Smooth muscle cell of the umbilical artery (primary cell): ENCODE data around the gene AAK1. TPM values are rescaled to one million over a fixed set of nuclear protein-coding genes. Genes with fewer than 3 reads are reported as not detected.

Experiments
- total RNA-seq: library from RNA; depleted of rRNA; stranded (reverse); fragments of >200 nt; gene quantifications from 2 replicates; pipeline ENCODE4 v1.2.3, GENCODE V29; 2014

AAK1 gene
- 36.5 and 59.6 TPM in 2 replicates for total RNA-seq

DNA sequence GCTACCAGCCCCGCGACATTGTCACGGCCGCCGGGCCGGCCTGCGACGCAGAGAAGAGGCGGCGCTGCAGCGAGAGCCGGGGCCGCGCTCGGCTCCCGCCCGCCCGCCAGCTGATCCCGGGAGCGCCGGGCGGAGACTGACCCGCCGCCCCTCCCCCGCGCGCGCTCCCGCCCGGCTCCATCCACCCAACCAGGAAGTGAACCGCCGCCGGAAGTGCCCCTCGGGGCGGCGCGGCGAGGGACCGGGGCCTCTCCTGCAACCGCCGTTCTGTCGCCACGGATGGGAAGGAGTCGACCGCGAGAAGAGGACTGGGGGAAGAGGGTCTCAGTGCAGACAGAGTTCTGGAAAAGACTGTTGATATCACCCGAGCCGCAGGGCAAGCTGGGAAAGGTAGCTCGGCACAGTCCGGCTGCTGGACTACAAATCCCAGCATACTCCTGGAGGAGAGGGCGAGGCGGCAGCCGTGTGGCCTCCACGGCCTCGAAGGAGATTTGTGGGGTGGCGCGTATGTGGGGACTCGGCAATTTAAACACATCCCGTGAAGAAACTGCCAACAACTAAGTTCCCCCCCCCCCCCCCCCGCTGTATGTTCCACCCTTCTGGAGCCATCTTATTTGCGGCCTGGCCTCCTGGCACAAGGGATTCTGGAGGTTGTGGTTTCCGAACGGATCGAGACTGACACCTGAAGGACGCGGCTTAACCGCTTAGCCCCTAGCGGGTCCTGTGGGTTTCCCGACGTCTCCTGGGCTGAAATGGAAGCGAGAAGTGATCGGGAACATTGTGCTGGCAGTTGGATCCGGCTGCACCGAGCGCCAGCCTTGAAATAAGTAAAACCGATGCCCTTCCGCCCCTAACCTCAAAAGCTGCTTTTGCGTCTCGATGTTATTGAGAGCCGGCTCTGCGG is at the start of gene AAK1:
TSS of gene AAK1 (minus strand) at position 138 of the 904 bp plus-strand sequence. CDS start 699 bp downstream, outside the sequence.

DNA sequence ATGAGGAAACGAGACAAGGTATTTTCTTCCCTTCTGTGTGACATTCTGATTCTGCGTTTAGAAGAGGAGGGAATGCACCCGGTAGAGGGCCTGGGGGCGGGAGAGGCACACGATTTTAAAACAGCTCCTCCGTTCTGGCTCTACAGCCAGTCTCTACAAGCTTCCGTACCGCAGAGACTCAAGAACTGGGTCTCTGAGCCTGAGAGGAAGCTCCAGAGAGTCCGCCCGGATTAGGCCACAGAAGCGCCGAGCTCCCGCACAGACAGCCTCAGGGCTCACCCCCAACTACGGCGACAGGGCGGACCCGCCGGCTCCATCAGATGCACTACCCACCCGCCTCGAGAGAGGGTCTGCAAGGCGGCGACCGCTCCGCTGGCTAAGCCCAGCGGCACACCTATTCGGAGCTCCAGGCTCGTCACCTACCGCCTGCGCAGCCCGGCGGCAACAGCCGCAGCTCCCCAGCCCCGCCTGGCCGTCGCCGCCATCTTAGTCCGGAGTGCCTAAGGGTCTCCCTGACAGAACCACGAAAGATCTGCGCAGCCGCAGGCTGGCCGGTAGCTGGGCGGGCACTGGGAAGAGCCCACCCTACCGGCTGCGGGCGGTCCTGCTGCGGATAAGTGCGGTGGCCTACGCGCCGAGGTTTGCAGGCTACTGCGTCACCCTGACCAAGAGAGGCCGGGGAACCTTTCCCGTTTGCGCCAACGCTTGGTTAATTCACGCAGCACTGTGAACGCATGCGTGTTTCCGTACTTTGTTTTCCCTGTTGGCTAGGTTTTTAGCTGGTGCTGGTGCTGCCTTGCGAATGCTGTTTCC is 206.4 kb downstream of the AAK1 start, which contains the start of gene NFU1:
TSS of gene NFU1 (minus strand) at position 498 of the 813 bp plus-strand sequence. CDS start at position 485, 13 bp downstream.

Other genes with a start within 250 kb of the AAK1 start
- 25.2 and 31.8 TPM in 2 replicates for gene NFU1, start 206.3 kb downstream of the AAK1 start, total RNA-seq
- gene ANXA4, start 98.4 kb upstream of the AAK1 start, total RNA-seq = 19.0 and 30.7 TPM in 2 replicates
- gene GMCL1, start 185.9 kb upstream of the AAK1 start, total RNA-seq = 10.1 and 10.5 TPM in 2 replicates